Measurements from ENCODE around the gene KAT2B.

KAT2B gene

GRCh38 chr3:20128358-20128757 lies 88.1 kb downstream of the KAT2B start:
- Histone ChIP-seq H3K4me2 (ENCODE audit: low read length) (no peak overlapping the region), H3K9me3 (ENCODE audit: insufficient read depth, low read length) (no peaks in the 10 kb centered on the region), H3K4me1 (ENCODE audit: low read length) (peaks cover 33% of the 10 kb centered on the region), H3K27me3 (ENCODE audit: low read depth, low read length) (no peaks in the 10 kb centered on the region), H2AFZ (ENCODE audit: low read depth, low read length) (no peak overlapping the region), H4K20me1 (ENCODE audit: insufficient read depth, low read length) (no peaks in the 10 kb centered on the region), H3K79me2 (ENCODE audit: low read length) (no peaks in the 10 kb centered on the region), H3K27ac (ENCODE audit: low read length) (no peak overlapping the region), H3K9ac (ENCODE audit: low read length) (no peak overlapping the region), H3K4me3 (ENCODE audit: low read length) (no peak overlapping the region), H3K36me3 (replicated peaks; ENCODE audit: low read depth, low read length) (peaks cover 23% of the 10 kb centered on the region)
- no peak for TF ChIP-seq EZH2phosphoT487 (IDR thresholded peaks at IDR 0.05; ENCODE audit: low read depth)
- TF ChIP-seq CTCF (IDR thresholded peaks at IDR 0.05; ENCODE audit: low read depth, low read length), result no peak

DNA sequence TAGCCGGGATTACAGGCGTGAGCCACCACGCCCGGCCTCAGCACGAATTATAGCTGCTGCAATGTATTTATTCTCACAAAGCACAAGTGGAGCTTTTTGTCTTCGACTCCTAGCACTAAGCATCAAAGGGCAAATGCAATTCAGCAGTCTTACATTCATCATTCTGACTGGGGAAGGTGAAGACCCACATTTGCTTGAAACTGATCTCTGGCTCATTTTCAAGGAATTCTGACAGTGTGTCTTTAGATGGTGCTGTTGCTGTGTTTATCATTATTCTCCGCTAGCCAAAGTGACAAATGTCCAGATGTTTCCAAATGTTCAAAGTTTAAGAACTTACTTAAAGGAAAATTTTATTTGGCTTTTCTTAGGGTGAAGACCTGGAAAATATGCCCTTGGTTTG lies 89.9 kb downstream of the KAT2B start:
- H3K79me2 ChIP-seq (ENCODE audit: low read length), result no peaks in the 10 kb centered on the region
- no peak for TF ChIP-seq EZH2phosphoT487 (IDR thresholded peaks at IDR 0.05; ENCODE audit: low read depth)
- TF ChIP-seq CTCF (IDR thresholded peaks at IDR 0.05; ENCODE audit: low read depth, low read length), result peak; percentile 30
- peaks cover 33% of the 10 kb centered on the region for H3K4me1 ChIP-seq (ENCODE audit: low read length)

DNA sequence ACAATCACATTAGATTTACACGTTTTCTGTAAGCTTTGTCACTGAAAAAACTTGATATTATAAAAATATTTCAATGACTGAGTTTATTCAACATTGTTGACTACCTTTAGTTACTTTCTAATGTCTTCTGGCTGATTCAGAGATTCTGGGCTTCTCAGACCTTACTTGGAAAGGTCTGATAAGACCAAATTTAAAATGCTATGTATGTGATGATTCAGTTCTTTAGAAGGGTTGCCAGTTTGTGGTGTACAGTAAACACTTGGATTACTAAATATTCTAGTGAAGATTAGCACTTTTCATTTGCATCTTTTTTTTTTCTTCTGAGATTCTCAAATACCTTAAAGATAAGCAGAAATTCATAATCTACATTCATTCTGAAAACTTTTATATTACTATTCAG lies 96.0 kb downstream of the KAT2B start:
- Histone ChIP-seq H2AFZ (ENCODE audit: low read depth, low read length) (no peak overlapping the region), H3K9me3 (ENCODE audit: insufficient read depth, low read length) (no peaks in the 10 kb centered on the region), H3K36me3 (replicated peaks; ENCODE audit: low read depth, low read length) (no peaks in the 10 kb centered on the region), H4K20me1 (ENCODE audit: insufficient read depth, low read length) (no peaks in the 10 kb centered on the region), H3K4me3 (ENCODE audit: low read length) (no peak overlapping the region), H3K4me2 (ENCODE audit: low read length) (no peak overlapping the region), H3K79me2 (ENCODE audit: low read length) (no peaks in the 10 kb centered on the region), H3K9ac (ENCODE audit: low read length) (no peak overlapping the region), H3K27ac (ENCODE audit: low read length) (no peak overlapping the region), H3K4me1 (ENCODE audit: low read length) (peaks cover 9% of the 10 kb centered on the region), H3K27me3 (ENCODE audit: low read depth, low read length) (no peaks in the 10 kb centered on the region)
- TF ChIP-seq EZH2phosphoT487 (IDR thresholded peaks at IDR 0.05; ENCODE audit: low read depth), result no peak
- TF ChIP-seq CTCF (IDR thresholded peaks at IDR 0.05; ENCODE audit: low read depth, low read length), result no peak

More for the DNA sequence above, 89.9 kb downstream of the KAT2B start:
- H3K36me3 ChIP-seq (replicated peaks; ENCODE audit: low read depth, low read length), result peaks cover 10% of the 10 kb centered on the region
- H3K27ac ChIP-seq (ENCODE audit: low read length), result no peak overlapping the region
- H3K27me3 ChIP-seq (ENCODE audit: low read depth, low read length), result no peaks in the 10 kb centered on the region
- H3K4me3 ChIP-seq (ENCODE audit: low read length), result no peak overlapping the region
- no peaks in the 10 kb centered on the region for H3K9me3 ChIP-seq (ENCODE audit: insufficient read depth, low read length)
- H3K9ac ChIP-seq (ENCODE audit: low read length), result no peak overlapping the region
- no peak overlapping the region for H3K4me2 ChIP-seq (ENCODE audit: low read length)
- H4K20me1 ChIP-seq (ENCODE audit: insufficient read depth, low read length), result no peaks in the 10 kb centered on the region
- H2AFZ ChIP-seq (ENCODE audit: low read depth, low read length), result no peak overlapping the region

- Histone ChIP-seq H3K36me3 (replicated peaks; ENCODE audit: low read depth, low read length) (no peaks in the 10 kb centered on the region), H2AFZ (ENCODE audit: low read depth, low read length) (no peak overlapping the region), H3K27me3 (ENCODE audit: low read depth, low read length) (no peaks in the 10 kb centered on the region), H4K20me1 (ENCODE audit: insufficient read depth, low read length) (no peaks in the 10 kb centered on the region), H3K9me3 (ENCODE audit: insufficient read depth, low read length) (no peaks in the 10 kb centered on the region), H3K27ac (ENCODE audit: low read length) (no peak overlapping the region), H3K9ac (ENCODE audit: low read length) (no peak overlapping the region), H3K4me1 (ENCODE audit: low read length) (peaks cover 14% of the 10 kb centered on the region), H3K79me2 (ENCODE audit: low read length) (no peaks in the 10 kb centered on the region), H3K4me3 (ENCODE audit: low read length) (no peak overlapping the region), H3K4me2 (ENCODE audit: low read length) (no peak overlapping the region)
- TF ChIP-seq EZH2phosphoT487 (IDR thresholded peaks at IDR 0.05; ENCODE audit: low read depth) (no peak), CTCF (IDR thresholded peaks at IDR 0.05; ENCODE audit: low read depth, low read length) (no peak)
These were observed 97.4 kb downstream of the KAT2B start for GRCh38 chr3:20137647-20138046.
